GM12878 (cell line): Measurements from ENCODE around the gene TMPRSS3. TPM values are rescaled to one million over a fixed set of nuclear protein-coding genes. Genes with fewer than 3 reads are reported as not detected.

Experiments
- ATAC-seq: fragments of 200-7000 bp; cut with Tn5 transposase; 3 replicates; pipeline ENCODE4 v1.9.1; 2020; ENCODE audit warnings: mild to moderate bottlenecking, moderate library complexity
- BruUV-seq: library from RNA; stranded (reverse); fragments of 400-500 nt; replicated peaks from 2 replicates; lab custom pipeline; 2021; lab: Mats Ljungman, UMichigan
- CTCF ChIA-PET: fragments of 300-600 bp; sonication (Branson Sonifier 250); formaldehyde crosslinking; extraction: SDS; loops from one replicate; lab custom pipeline; 2021; ENCODE audit warnings: inconsistent platforms; lab: Yijun Ruan, JAX
- POLR2A ChIA-PET: fragments of 350-600 bp; formaldehyde crosslinking; extraction: SDS; loops from one replicate; lab custom pipeline; 2021; ENCODE audit warnings: inconsistent platforms; lab: Charles Lee
- RAD21 ChIA-PET: fragments of 300-600 bp; sonication (Branson Sonifier 250); formaldehyde crosslinking; loops from one replicate; lab custom pipeline; 2023; ENCODE audit warnings: antibody characterized with exemption; ENCODE audit not compliant: unreplicated experiment; lab: Charles Lee
- SMC1A ChIA-PET: fragments of 300-600 bp; sonication (Branson Sonifier 250); formaldehyde crosslinking; loops from one replicate; lab custom pipeline; 2023; ENCODE audit not compliant: unreplicated experiment, uncharacterized antibody; lab: Charles Lee
- DNase-seq: peaks from one replicate; pipeline ENCODE4 v3.0.0-alpha.2; 2011; ENCODE audit warnings: low read depth, low spot score
- FAIRE-seq: peaks from 3 replicates; lab custom pipeline; 2011; peaks lifted over from hg19 to GRCh38; lab: Jason Lieb, UNC
- H2AFZ ChIP-seq: 2 replicates; pipeline ENCODE4 v1.6.0; 2011; ENCODE audit warnings: low read depth, low read length, control low read depth; ENCODE audit not compliant: control insufficient read depth
- H3K27ac ChIP-seq: 2 replicates; pipeline ENCODE4 v1.5.1; 2011; ENCODE audit warnings: control low read depth; ENCODE audit not compliant: control insufficient read depth, insufficient read depth
- H3K27me3 ChIP-seq, 2 experiments: replicated peaks in 1 of 2; 2 replicates each; pipeline versions ENCODE4 v1.6.0 to v1.6.1; 2011; ENCODE audit warnings: low read length in 1 of 2; ENCODE audit not compliant: control insufficient read depth in 2 of 2, insufficient read depth in 2 of 2
- H3K36me3 ChIP-seq, 2 experiments: 2 replicates each; pipeline ENCODE4 v1.5.1; 2011; ENCODE audit warnings: low read length in 1 of 2; ENCODE audit not compliant: control insufficient read depth in 2 of 2, insufficient read depth in 2 of 2
- H3K4me1 ChIP-seq: 2 replicates; pipeline ENCODE4 v1.6.1; 2011; ENCODE audit warnings: mild to moderate bottlenecking, low read length, moderate library complexity, mixed read lengths; ENCODE audit not compliant: control insufficient read depth, insufficient read depth
- H3K4me2 ChIP-seq: 2 replicates; pipeline ENCODE4 v1.6.0; 2011; ENCODE audit warnings: control low read depth; ENCODE audit not compliant: control insufficient read depth, insufficient read depth
- H3K4me3 ChIP-seq: fragments of 200-600 bp; sonication (generic); 2 replicates; pipeline ENCODE4 v1.5.1; 2016
- H3K79me2 ChIP-seq: 2 replicates; pipeline ENCODE4 v1.6.0; 2011; ENCODE audit warnings: low read length; ENCODE audit not compliant: control insufficient read depth, insufficient read depth
- H3K9ac ChIP-seq: 2 replicates; pipeline ENCODE4 v1.8.0; 2011; ENCODE audit warnings: low read length, control low read depth, mixed read lengths; ENCODE audit not compliant: control insufficient read depth, insufficient read depth
- H3K9me3 ChIP-seq: replicated peaks from 3 replicates; pipeline ENCODE4 v1.5.1; 2011; ENCODE audit warnings: mild to moderate bottlenecking, low read length; ENCODE audit not compliant: control insufficient read depth, insufficient read depth
- H4K20me1 ChIP-seq: 2 replicates; pipeline ENCODE4 v1.6.0; 2011; ENCODE audit not compliant: control insufficient read depth, insufficient read depth
- ASH2L ChIP-seq: fragments of 300-600, 200-600 bp; sonication (generic); IDR thresholded peaks from 2 replicates; pipeline ENCODE4 v1.6.1; 2017; ENCODE audit warnings: low read depth, mild to moderate bottlenecking, borderline replicate concordance
- ETV6 ChIP-seq, 2 experiments: fragments of 450-650 bp in 1 of 2; IDR thresholded peaks in 1 of 2; conservative IDR thresholded peaks in 1 of 2; 2 replicates each; pipeline ENCODE4 v1.6.1; 2014; ENCODE audit warnings: antibody characterized with exemption in 1 of 2, borderline replicate concordance in 1 of 2, low read depth in 1 of 2, mild to moderate bottlenecking in 1 of 2, moderate library complexity in 1 of 2
- MEF2A ChIP-seq: IDR thresholded peaks from 2 replicates; pipeline ENCODE4 v1.6.1; 2011; ENCODE audit warnings: low read depth, mild to moderate bottlenecking, low read length, moderate library complexity; ENCODE audit not compliant: insufficient read depth
- PML ChIP-seq: IDR thresholded peaks from 2 replicates; pipeline ENCODE4 v1.6.1; 2012; ENCODE audit warnings: low read length, inconsistent platforms
- SPI1 ChIP-seq: IDR thresholded peaks from 2 replicates; pipeline ENCODE4 v1.6.1; 2011; ENCODE audit warnings: low read depth, mild to moderate bottlenecking, low read length, moderate library complexity, borderline replicate concordance; ENCODE audit not compliant: insufficient read depth
- TCF3 ChIP-seq: IDR thresholded peaks from 2 replicates; pipeline ENCODE4 v1.6.1; 2012; ENCODE audit warnings: low read depth, mild to moderate bottlenecking, low read length, borderline replicate concordance; ENCODE audit not compliant: insufficient read depth
- WGBS: methylation state at CpG from one replicate; pipeline ENCODE4 v1.1.6; 2016; ENCODE audit warnings: low lambda C conversion rate; ENCODE audit not compliant: insufficient replicate concordance, insufficient coverage; ENCODE audit errors: missing lambda C conversion rate; 5-methylcytosine and 5-hydroxymethylcytosine counted together
- in situ Hi-C: fragments of 300-500 bp; cut with MboI; formaldehyde crosslinking; loops from 9 replicates; pipeline ENCODE4 v1.14.3; 2018; ENCODE audit warnings: mixed read lengths
- intact Hi-C: fragments of 100-400 bp; cut with micrococcal nuclease; formaldehyde crosslinking; loops from one replicate; pipeline ENCODE4 v1.14.2; 2022; ENCODE audit not compliant: unreplicated experiment
- polyA plus RNA-seq, 11 experiments: library from polyadenylated mRNA; depleted of rRNA in 4 of 11; unstranded in 6 of 11; stranded (reverse) in 5 of 11; fragments of >200 nt; fragmentation: Nextera tagmentation in 4 of 11; fragmentation: Illumina TruSeq in 1 of 11; extraction: Ambion mirVana in 4 of 11; extraction: Trizol in 1 of 11; gene quantifications; 1 replicate in 1 of 11; 2 replicates in 10 of 11; pipeline versions ENCODE4 v1.2.1 to v1.2.3, GENCODE V29; 2011 to 2016; ENCODE audit warnings: inconsistent platforms in 2 of 11, missing spikeins in 2 of 11, low read depth in 1 of 11
- total RNA-seq, 4 experiments: library from RNA; depleted of rRNA in 3 of 4; stranded (reverse); fragments of >200 nt in 3 of 4; fragmentation: Illumina TruSeq in 1 of 4; extraction: Trizol in 1 of 4; gene quantifications; 2 replicates each; pipeline versions ENCODE4 v1.2.1 to v1.2.3, GENCODE V29; 2013 to 2021
- TF ChIP-seq, protein P1 (sequence below): fragments of 450-650 bp; formaldehyde crosslinking; IDR thresholded peaks from 2 replicates; pipeline ENCODE4 v1.4.0; 2022; ENCODE audit warnings: mild to moderate bottlenecking, moderate library complexity
- TF ChIP-seq, protein P2 (sequence below): fragments of 450-650 bp; IDR thresholded peaks from 2 replicates; pipeline ENCODE4 v1.6.1; 2016; ENCODE audit warnings: mild to moderate bottlenecking

Gene TMPRSS3
- total and polyA plus RNA-seq, 10 of the 15 experiments (the other 5 are each of a cell fraction or from before 2014, with no cell fraction given): 0.51 to 1.5 (median 0.82) TPM; not detected in 1

DNA sequence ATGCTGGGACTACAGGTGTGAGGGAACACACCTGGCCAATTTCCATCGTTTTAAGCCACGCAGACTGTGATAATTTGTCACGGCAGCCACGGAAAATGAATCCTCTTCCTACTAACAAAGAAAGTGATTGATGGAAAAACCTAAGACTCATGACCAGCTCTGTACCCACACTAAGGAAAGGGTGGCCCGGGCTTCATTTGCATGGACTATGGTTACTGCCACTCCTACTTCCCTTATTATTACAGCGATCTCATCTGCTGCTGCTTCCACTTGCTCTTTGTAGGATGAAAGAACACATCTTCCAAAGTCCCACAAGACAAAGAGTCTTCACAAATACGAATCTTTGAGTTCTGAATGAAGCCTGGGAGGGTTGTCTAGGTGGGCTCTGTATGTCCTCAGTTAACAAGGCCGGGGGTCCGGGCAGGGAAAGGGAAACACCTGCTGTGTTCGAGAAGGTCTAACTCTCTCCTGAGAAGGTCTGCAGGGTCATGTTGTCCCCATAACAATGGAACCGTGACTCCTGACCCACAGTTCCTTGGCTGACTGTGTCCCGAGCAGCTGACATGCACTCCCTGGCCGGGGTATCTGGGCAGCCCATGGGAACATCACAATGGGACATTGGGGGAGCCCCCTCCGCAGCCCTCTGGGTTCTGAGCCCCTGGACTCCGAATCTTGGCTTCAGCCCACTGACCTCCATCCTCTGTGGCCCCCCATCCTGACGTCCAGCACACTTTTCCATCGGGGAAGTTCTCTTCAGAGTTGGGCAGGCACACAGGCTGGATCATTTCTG lies 16.2 kb downstream of the TMPRSS3 start (continued):
- TF ChIP-seq, protein P1, sequence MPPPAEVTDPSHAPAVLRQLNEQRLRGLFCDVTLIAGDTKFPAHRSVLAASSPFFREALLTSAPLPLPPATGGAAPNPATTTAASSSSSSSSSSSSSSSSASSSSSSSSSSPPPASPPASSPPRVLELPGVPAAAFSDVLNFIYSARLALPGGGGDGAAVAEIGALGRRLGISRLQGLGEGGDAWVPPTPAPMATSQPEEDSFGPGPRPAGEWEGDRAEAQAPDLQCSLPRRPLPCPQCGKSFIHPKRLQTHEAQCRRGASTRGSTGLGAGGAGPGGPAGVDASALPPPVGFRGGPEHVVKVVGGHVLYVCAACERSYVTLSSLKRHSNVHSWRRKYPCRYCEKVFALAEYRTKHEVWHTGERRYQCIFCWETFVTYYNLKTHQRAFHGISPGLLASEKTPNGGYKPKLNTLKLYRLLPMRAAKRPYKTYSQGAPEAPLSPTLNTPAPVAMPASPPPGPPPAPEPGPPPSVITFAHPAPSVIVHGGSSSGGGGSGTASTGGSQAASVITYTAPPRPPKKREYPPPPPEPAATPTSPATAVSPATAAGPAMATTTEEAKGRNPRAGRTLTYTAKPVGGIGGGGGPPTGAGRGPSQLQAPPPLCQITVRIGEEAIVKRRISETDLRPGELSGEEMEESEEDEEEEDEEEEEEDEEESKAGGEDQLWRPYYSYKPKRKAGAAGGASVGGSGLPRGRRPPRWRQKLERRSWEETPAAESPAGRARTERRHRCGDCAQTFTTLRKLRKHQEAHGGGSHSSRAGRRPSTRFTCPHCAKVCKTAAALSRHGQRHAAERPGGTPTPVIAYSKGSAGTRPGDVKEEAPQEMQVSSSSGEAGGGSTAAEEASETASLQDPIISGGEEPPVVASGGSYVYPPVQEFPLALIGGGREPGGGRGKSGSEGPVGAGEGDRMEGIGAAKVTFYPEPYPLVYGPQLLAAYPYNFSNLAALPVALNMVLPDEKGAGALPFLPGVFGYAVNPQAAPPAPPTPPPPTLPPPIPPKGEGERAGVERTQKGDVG: no peak
- TF ChIP-seq MEF2A (no peak), TCF3 (no peak)

DNA sequence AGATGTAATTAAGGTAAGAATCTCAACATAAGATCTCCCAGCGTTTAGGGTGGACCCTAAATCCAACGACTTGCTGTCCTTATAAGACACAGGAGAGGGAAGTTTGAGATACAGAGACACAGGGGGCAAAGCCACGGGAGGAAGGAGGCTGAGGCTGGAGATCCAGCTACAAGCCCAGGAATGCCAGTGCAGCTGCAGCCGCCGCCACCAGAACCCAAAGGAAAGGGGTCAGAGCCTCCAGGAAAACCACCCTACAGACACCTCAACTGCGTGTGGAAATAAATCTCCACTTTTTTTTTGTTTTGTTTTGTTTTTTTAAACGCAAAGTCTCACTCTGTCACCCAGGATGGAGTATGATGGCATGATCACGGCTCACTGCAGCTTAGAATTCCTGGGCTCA lies 17.4 kb downstream of the TMPRSS3 start:
- Histone ChIP-seq H3K79me2 (no peaks in the 10 kb centered on the region), H3K9me3 (peaks cover 6% of the 10 kb centered on the region; the same call in 2 of the 3 replicates), H4K20me1 (no peaks in the 10 kb centered on the region), H3K4me2 (no peak overlapping the region), H3K27me3 (no peaks in the 10 kb centered on the region), H3K4me1 (no peaks in the 10 kb centered on the region), H2AFZ (no peak overlapping the region), H3K27ac (no peak overlapping the region), H3K36me3 (no peaks in the 10 kb centered on the region), H3K4me3 (no peak overlapping the region), H3K9ac (no peak overlapping the region)
- SMC1A ChIA-PET: interaction anchor here (0.7 to 1.6 kb wide), 7 partner anchors 9 to 160 kb away, joined by 3 to 6 read pairs (median 4); no protein-coding TSS in a partner anchor
- POLR2A ChIA-PET: no interaction called here
- CTCF ChIA-PET: interaction anchor here (0.9 to 3.8 kb wide), 6 partner anchors 10 to 225 kb away, joined by 3 to 15 read pairs (median 6); no protein-coding TSS in a partner anchor
- RAD21 ChIA-PET: interaction anchor here (1.6 kb wide), 1 partner anchor 11 kb away, joined by 4 read pairs; the partner anchor contains the start of gene TFF1
- FAIRE-seq: no peak
- in situ Hi-C loops (loop anchor here (5.0 kb wide), 1 partner anchor 69 kb away; no protein-coding TSS in a partner anchor), intact Hi-C loops (loop anchor here (5.0 kb wide), 1 partner anchor 64 kb away; no protein-coding TSS in a partner anchor)
- no peak for ATAC-seq
- WGBS: 52% methylated on average over 8 of the region's 8 CpGs
- no TSS peak for BruUV-seq
- no peak for DNase-seq
- TF ChIP-seq ETV6 (conservative IDR thresholded peaks at IDR 0.05 in 1 of 2, IDR thresholded peaks at IDR 0.05 in 1 of 2; ENCODE audit: borderline replicate concordance in 1 of 2, low read depth in 1 of 2) (no peak), SPI1 (no peak), ASH2L (no peak), PML (no peak)
- TF ChIP-seq, protein P2, sequence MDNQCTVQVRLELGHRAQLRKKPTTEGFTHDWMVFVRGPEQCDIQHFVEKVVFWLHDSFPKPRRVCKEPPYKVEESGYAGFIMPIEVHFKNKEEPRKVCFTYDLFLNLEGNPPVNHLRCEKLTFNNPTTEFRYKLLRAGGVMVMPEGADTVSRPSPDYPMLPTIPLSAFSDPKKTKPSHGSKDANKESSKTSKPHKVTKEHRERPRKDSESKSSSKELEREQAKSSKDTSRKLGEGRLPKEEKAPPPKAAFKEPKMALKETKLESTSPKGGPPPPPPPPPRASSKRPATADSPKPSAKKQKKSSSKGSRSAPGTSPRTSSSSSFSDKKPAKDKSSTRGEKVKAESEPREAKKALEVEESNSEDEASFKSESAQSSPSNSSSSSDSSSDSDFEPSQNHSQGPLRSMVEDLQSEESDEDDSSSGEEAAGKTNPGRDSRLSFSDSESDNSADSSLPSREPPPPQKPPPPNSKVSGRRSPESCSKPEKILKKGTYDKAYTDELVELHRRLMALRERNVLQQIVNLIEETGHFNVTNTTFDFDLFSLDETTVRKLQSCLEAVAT: no peak
